Adrenal gland (tissue), 5 donors: ENCODE results near the gene BFAR.

Experiments
- CTCF ChIP-seq, 6 experiments: fragments of 450-650 bp in 4 of 6; fragments of 200-600 bp in 2 of 6; sonication (generic) in 1 of 6; IDR thresholded peaks; 1 replicate in 5 of 6; 2 replicates in 1 of 6; pipeline versions ENCODE4 v1.5.1 to v1.8.0; 2016 to 2021; ENCODE audit warnings: antibody characterized with exemption in 6 of 6, mild to moderate bottlenecking in 2 of 6, moderate library complexity in 1 of 6
- POLR2A ChIP-seq, 2 donors: fragments of 450-650 bp; IDR thresholded peaks; one replicate each; pipeline ENCODE4 v1.6.1; 2017; ENCODE audit warnings: antibody characterized with exemption in 2 of 2, mild to moderate bottlenecking in 2 of 2, moderate library complexity in 1 of 2
- donor health status: DM: no; HTN: no; CAD: no.

- TF ChIP-seq CTCF (IDR thresholded peaks at IDR 0.05): no peak
- no peak for TF ChIP-seq POLR2A (IDR thresholded peaks at IDR 0.05)
Measured at GRCh38 chr16:14640538-14640937, 7.8 kb downstream of the BFAR start.
